GM10266 (cell line): Measurements from ENCODE around the gene ASTN1.

ENCODE experiments used
- DNase-seq: peaks from one replicate; pipeline ENCODE4 v3.0.0; 2012; ENCODE audit errors: extremely low spot score
- TF ChIP-seq, protein P1 (sequence below): IDR thresholded peaks from 2 replicates; pipeline ENCODE4 v1.5.1; 2012; ENCODE audit warnings: mild to moderate bottlenecking, low read depth; ENCODE audit not compliant: control insufficient read depth, insufficient read depth; ENCODE audit errors: missing control alignments

The ASTN1 gene

DNA sequence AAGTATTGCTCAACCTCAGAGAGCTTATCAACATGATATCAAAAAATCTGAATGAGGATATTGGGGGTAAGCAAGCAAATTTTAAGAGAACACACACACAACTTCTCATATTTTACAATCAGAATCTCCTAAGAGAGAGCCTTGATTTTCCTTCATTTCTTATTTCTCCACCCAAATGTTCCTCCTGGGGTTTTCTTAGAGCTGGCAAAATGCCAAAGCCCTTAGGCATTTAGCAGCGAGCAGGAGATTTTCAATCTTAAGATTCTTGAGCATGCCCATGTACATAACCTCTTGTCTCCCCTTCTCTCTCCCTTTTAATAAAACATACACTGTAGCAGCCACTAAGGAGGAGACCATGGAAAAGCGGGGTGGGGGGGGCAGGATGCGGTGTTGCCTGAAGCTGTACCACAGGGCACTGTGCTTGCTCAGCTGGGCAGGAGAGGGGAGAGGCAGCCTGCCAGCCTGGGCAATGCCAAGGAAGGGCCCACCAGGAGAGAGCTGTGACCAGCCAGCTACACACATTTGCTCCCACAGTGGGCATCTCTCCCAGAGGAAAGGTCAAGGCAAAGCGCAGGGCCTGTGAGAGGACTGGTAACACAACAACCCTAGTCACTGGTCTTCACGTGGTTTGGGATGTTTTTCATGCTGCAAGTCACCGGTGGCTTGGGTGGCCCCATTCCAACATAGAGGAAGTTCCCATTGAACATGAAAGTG, 10.6 kb upstream of the ASTN1 start:
- TF ChIP-seq, protein P1, sequence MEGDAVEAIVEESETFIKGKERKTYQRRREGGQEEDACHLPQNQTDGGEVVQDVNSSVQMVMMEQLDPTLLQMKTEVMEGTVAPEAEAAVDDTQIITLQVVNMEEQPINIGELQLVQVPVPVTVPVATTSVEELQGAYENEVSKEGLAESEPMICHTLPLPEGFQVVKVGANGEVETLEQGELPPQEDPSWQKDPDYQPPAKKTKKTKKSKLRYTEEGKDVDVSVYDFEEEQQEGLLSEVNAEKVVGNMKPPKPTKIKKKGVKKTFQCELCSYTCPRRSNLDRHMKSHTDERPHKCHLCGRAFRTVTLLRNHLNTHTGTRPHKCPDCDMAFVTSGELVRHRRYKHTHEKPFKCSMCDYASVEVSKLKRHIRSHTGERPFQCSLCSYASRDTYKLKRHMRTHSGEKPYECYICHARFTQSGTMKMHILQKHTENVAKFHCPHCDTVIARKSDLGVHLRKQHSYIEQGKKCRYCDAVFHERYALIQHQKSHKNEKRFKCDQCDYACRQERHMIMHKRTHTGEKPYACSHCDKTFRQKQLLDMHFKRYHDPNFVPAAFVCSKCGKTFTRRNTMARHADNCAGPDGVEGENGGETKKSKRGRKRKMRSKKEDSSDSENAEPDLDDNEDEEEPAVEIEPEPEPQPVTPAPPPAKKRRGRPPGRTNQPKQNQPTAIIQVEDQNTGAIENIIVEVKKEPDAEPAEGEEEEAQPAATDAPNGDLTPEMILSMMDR, result no peak
- no peak for DNase-seq

DNA sequence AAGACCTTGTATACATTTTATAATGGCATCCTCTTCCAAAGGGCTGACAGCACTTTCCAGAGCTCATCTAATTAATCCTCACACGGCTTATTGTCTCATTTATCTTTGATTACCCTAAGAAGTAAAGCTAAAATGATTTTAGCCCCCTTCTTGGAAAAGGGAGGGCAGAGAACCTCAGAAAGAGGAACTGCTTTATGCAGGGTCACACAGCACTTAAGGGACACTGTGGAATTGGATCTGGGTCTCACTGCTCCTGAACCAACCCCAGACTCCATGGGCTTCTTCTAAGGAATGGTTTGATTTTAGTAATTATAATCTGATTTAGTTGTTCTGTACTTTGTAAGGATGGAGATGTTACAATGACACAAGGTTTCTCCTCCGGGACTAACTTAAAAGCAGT, 9.5 kb upstream of the ASTN1 start:
- TF ChIP-seq, protein P1, result no peak
- no peak for DNase-seq

DNA sequence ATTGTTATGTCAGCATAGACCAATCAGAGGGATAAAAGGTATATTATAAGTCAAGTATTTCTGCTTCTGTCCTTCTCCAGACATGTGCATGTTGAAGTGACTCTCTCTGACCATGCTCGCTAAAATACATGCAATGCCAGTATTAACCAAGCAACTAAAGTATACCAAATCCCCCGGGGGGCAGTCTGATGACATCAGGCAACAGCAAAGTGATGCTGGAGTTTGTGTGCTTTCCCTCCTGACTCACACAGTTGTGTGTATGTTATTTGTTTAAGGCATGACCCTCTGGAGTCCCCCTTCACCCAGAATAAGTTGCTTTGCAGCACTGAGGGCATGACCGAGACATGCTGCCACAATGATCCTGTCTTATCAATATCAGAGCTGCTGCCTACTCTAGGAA, 8.4 kb upstream of the ASTN1 start:
- TF ChIP-seq, protein P1, result no peak
- DNase-seq, result no peak

DNA sequence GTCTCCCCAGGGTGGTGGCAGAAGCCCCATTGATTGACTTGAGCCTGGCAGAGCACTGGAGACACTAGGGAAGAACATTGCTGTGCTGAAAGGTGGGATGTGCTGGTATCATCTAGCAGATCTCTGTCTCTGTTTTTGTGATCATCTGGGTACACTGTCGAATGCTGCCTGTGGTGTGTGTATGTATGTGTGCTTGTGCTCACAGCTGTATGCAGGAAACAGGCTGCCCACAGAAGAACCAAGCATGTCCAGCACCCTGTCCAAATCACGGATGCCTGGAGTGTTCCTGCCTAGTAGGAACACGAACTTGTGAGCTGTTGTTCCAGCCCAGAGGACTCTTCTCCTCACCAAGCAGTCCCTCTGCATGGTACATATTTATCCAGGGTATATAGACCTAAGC, 7.8 kb upstream of the ASTN1 start:
- DNase-seq, result no peak
- TF ChIP-seq, protein P1, result no peak

DNA sequence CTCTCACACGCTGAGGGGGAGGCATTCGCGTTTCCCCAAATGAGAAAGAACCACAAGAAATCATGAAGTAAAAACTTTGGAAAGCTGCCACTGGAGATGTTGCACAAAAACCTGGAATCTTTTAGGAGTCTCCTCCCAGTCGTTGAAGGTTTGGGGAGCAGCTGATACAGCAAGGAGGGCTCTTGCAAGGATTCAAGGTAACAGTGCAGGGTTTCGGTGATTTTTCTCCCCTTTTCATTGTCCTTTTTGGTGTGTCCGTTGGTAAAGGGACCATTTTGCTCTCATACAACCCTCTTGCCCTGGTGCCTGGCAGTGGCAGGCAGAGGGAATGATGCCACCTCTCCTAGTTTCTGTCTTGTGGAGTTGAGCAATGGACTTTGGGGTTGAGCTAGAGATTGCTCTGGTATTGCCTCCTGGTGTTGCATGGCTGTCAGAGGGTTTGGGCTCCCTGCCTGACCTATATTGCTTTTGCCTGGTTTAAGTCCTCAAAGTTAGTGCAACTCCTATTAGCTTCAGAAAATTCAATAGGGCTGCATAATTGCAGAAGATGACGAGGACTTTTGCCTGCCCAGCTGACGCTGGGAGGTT, 7.1 kb upstream of the ASTN1 start:
- no peak for DNase-seq
- TF ChIP-seq, protein P1, result no peak

DNA sequence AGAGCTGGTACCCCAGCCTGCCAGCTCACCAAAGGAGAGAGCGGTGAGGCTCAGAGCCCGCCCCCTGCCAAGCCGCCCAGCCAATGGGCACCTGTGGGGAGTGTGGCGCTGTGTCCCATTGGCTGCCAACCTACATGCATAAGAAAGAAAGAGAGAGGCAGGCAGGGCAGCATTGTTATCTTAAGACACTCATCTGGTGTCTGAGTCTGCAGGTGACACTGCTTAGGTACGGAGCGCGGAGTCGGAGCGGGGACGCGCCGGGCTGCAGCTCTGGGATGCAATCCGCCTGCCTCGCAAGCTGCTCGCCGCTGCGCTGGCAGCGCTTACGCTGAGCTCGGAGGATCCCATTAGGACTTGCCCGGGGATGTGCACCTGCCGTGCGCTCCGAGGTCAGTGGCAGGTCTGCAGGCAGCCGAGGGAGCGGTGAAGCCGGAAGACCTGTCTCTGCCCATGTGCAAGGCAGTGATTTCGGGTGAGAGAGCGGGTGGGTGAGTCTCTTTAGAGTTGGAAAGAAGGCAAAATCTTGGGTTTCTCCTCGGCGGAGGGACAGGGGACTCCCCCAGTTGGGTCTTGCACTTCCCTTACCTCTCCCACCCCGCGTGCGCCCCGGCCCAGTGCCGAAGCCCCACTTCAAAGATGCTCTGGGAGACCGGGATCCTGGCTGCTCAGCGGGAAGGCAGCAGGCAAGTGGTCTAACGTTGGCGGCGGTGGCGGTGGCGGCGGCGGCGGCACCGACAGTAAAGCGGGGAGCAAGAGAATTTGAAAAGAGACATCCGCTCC, 6.4 kb upstream of the ASTN1 start, which contains the start of gene BRINP2:
TSS of gene BRINP2 (plus strand) at position 203 of the 780 bp plus-strand sequence. CDS start 58,919 bp downstream, outside the sequence.
- no peak for DNase-seq
- TF ChIP-seq, protein P1, result no peak
